Renal cortical epithelial cell (primary cell): ENCODE results near the gene SMAD7. TPM values are rescaled to one million over a fixed set of nuclear protein-coding genes. Genes with fewer than 3 reads are reported as not detected.

Experiments used
- DNase-seq: peaks from one replicate; pipeline ENCODE4 v3.0.0-alpha.2; 2011; ENCODE audit warnings: low read depth
- total RNA-seq: library from RNA; depleted of rRNA; stranded (reverse); fragments of >200 nt; gene quantifications from 2 replicates; pipeline ENCODE4 v1.2.3, GENCODE V29; 2014

The SMAD7 gene
- total RNA-seq, 1 donor from 2014 or later: 71.3 TPM

DNA sequence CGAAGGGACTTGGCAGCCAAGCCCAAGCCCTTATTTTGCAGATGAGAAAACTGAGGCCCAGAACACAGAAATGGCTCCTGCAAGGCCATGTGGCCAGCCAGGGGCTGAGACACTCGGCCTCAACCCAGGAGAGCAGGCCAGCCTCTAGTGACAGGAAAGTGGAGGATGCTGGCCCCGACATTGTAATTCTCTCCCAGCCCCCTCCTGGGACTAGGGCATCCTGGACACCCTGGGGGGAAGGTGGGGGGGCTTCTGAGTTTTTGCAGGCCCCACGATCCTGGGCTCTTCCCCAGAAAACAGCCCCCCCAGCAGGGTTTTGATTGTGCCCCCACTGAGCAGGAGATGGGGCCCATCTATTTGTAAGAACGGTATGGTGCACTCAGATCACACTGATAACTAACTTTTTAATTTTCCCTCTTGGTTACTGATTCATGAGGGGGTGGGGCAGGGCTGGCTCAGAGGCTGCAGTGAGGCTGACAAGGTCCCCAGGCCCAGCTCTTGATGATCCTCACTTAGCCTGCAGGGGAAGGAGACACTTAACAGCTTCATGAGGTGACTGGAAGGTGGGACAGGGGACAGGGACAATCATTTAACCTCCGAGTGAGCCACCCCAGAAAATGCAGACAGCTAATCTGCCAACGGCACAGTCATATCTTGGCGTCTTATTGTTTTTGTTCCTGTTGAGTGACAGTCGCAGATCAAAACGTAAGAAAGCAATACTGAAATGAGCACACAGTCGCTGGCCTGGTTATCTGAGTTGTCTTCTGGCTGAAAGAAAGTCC, 18.9 kb downstream of the SMAD7 start:
- DNase-seq: no peak

GRCh38 chr18:48930926-48931325, 19.8 kb downstream of the SMAD7 start:
- no peak for DNase-seq

DNA sequence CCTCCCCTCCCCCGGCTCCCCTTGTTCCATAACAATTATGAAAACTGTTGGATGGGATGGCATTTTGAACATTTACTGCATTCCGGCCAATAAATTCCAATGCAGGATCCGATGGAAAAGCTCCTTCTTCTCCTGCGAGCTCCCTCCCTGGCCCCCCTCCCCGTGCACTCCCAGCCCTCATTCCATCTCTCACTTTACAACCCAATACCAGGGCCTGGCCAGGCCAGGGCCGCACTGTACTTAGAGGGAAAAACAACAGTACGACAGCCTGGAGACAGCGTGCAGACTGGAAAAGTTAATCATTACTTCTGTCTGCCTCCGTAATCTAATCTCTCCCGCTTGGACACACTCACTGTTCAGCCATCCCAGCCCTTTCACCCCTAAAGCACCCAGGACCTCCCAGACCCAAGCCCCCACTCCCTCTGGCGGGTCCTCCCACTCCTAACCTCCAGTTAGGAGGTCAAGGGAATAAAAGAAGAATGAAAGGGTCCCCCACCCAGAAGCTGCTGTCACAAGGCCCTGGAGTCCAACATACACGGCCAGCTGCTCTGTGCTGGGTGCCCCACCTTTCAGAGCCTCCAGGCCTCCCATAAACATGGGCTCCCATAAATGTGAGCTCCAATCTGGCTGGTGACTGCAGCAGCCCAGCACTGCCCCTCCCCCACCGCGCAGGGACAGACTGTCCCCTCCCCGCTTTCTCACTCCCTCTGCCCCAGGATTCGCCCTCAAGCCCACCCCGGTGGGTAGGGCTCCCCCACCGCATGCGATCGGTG, 20.6 kb downstream of the SMAD7 start:
- DNase-seq: peak; percentile 96

DNA sequence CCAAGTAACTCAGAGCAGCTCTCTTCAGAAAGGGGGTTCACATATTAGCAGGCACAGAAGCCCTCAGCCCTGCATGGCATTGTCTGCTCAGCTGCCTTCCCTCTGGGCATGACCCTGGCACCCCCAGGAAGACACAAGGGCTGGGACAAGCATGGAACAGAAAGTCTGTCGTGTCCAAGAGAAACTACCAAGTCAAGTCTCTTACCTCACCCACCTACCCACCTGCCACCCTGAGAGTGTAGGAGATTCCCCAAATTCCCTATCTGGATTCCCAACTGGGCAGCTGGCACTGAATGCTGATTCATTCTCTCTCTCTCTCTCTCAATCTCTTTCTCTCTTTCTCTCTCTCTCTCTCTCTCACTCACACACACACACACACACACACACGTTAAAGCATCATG, 21.6 kb downstream of the SMAD7 start:
- DNase-seq: peak; percentile 52

- DNase-seq: peak; percentile 72
Measured at GRCh38 chr18:48928787-48929186, 22.0 kb downstream of the SMAD7 start.

DNA sequence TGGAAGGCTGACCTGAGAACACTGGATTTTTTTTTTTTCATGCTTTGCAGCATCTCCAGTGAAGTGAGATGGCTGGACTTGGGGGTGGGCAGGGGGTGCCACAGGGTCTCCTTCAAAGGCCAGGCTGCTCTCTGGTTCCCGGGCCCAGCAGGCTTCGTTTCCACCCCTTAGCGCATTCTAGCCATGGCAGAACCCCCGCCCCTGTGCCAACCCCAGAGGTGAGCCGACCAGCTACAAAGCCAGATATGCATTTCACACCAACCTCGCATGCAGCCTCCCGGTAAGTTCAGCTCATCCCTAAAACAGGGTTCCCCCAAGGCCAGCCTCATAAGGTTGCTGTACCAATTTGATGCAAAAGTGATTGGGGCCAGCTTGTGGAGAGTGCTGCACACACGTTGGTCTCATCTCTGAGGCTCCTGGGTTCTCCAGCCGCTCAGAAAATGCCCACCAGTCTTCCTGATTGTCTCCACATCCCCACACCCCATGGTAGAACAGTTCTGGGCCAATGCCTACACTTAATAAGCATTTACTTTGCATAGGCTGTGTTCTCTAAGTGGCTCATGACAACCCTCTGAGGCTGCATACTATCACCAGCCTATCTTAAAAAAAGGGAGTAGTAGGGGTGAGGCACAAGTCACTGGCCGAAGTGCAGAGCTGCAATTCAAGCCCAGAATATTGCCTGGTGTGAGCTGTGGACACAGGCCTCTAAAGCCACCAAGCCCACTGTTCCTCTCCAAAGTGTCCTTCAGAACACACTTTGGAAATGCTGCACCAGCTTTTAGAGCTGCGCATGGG, 23.3 kb downstream of the SMAD7 start:
- DNase-seq: no peak

GRCh38 chr18:48926420-48926857, 24.3 kb downstream of the SMAD7 start:
- no peak for DNase-seq

- no peak for DNase-seq
Measured at GRCh38 chr18:48925491-48925780, 25.3 kb downstream of the SMAD7 start.

DNA sequence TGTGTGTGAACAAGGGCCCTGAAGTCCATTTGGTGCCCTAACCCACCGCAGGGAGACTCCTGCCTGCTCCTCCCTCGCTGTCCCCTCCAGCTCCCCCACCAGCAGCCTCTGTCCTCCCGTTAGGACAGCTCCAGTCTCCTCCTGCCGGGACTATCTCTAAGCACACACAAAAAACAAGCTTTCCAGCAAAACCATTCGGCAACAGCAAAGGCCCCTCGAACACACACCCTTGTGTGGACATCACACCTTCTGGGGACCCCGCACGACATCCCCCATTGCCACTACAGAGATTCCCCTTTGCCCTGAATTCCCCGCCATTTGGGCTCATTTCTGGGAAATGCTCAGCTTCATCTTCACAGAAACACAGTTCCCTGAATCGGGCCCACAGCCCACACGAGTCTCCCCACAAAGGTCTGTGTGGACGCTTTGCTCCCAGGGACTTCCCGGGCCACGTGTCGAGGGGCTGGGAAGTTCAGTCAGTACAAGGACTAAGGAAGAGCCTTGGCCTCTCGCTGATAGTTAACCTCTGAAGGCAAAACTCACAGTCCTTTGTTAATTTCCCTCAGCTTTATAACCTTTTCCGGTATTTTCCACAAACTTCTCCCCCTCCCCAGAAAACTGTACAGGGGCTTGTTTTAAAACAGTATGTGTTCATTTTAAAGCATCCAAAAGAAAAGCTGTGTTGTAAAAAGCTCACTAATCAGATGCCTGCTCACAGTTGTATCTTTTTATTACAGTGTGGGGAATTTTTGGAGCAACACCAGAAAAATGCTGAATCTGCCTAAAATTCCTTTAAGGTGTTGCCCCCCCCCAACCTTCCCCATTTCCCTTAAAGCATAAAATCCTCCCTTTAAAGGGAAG, 25.9 kb downstream of the SMAD7 start:
- DNase-seq: no peak

- peak; percentile 62 for DNase-seq
Measured at GRCh38 chr18:48923746-48924629, 26.8 kb downstream of the SMAD7 start.

DNA sequence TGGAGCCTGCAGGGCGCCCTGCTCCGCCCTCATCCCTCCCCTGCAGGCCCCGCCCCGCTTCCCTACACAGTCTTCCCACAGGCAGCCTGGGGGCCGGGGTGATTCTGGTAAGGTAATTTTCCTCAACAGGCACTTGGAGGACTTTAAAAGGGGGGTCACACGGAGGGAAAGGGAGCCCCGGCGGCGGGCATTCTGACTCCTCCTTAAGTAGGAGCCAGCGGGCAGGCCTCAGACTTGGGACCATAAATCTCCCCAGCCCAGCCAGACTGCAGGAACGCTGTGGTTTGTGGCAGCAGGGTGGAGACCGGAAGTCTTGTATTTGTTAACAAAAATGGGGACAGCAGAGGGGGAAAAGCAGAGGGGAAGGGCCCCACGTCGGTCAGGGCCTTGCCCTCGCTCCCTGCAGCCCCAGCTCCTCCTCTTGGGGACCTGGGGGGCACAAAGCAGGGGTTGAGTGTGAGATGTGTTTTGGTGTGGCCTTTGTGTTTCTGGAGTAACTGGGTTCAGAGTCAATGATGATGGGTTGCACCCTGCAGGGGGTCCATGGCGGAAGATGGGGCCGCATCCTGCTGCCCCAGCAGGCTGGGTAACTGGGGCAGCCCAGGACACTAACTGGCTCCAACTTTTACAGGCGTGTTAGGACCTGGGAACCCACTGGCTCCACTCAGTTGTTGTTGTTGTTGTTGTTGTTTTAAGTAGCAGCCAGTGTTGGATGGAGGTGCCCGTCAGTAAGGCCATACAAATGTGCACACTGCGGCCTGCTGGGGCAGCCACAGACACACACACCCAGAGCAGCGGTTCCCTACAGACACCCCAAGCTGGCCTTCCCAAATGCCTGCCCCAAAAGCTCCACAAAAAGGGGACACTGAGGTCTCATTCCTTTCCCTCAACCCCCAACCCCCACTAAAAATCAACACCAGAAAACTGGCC, 27.7 kb downstream of the SMAD7 start:
- DNase-seq: peak; percentile 74

DNA sequence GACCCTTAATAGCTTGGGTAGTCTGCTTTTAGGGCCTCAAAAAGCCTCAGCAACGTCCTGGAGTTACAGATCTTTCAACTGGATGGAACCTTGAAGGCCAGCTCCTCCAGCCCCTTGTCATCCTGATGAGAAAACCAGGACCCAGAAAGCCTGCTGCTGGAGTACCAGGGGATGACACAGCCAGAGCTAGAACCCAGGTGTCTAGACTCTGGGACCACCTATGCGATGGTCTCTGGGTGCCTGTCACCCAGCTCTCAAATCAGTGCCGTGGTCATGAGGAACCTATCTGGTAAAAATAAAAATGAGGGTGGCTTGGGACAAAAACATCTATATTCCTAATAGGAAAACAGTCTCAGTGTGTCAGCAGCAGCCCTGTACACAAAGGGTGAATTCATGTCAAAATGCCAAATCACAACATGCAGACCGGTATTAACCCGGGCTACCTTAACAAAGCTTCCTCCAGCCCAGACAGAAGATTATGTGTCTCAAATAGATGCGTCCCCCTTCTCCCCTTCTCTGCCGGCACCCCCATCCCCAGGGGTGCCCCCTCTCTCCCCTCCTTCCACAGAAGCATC, 28.5 kb downstream of the SMAD7 start:
- no peak for DNase-seq

GRCh38 chr18:48921305-48922225, 29.2 kb downstream of the SMAD7 start:
- no peak for DNase-seq

GRCh38 chr18:48920408-48921038, 30.2 kb downstream of the SMAD7 start:
- DNase-seq: no peak

DNA sequence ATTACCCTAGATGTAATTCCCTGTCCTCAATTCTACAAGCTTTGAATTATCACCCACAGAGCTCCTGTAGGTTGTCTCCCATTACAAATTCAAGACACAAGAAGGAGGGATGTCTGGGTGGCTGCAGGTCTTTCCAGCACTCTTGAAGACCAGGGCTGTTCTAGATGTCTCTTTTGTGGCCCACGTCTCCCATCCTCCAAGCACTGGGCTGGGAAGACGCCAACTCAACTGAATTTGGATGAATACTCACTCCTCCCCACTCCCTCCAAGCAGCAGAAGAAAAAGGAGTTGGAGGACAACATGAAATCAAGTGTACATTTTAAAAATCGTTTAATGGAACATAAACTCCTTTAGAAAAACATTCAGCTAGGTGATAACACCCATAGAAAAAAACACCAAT, 31.2 kb downstream of the SMAD7 start:
- DNase-seq: no peak

GRCh38 chr18:48918660-48919456, 31.9 kb downstream of the SMAD7 start:
- no peak for DNase-seq
